Measurements from ENCODE around the gene GLG1.

Gene GLG1

DNA sequence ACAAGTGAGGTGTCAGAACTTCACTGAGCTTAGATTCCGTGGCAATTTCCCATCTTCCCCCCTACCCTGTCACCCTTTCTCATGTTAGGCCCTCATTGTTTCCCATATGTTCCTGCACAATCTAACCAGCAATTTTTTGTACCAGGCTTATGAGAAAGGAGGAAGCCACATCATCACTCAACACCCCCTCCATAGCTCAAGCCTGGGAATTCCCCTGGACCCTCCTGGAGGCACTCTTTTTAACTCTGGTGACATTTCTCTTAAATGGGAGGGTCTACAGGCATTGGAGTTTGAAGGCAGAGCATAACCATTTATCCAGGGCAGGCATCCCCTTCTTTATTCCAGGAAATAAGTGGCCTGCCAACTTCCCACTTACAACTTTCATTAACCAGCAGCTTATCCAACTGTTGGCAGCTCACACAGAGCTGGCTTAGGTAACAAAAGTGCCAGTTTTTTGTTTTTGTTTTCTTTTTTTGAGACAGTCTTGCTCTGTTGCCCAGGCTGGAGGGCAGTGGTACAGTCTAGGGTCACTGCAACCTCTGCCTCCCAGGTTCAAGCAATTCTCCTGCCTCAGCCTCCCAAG is 10.4 kb upstream of the GLG1 start:
- TF ChIP-seq, protein P1, sequence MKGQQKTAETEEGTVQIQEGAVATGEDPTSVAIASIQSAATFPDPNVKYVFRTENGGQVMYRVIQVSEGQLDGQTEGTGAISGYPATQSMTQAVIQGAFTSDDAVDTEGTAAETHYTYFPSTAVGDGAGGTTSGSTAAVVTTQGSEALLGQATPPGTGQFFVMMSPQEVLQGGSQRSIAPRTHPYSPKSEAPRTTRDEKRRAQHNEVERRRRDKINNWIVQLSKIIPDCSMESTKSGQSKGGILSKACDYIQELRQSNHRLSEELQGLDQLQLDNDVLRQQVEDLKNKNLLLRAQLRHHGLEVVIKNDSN (IDR thresholded peaks at IDR 0.05), result no peak
- TF ChIP-seq FOXM1 (IDR thresholded peaks at IDR 0.05; ENCODE audit: borderline replicate concordance, low read depth) (no peak), EGR1 (IDR thresholded peaks at IDR 0.05) (no peak), CREB1 (IDR thresholded peaks at IDR 0.05; ENCODE audit: low read depth) (no peak), EP300 (IDR thresholded peaks at IDR 0.05; ENCODE audit: borderline replicate concordance) (no peak), ZBTB7A (IDR thresholded peaks at IDR 0.05; ENCODE audit: low read depth) (no peak), YY1 (IDR thresholded peaks at IDR 0.05; ENCODE audit: low read depth) (no peak), NFIC (IDR thresholded peaks at IDR 0.05) (no peak), RAD21 (IDR thresholded peaks at IDR 0.05; ENCODE audit: low read depth) (no peak), CEBPB (IDR thresholded peaks at IDR 0.05) (no peak), TAF1 (IDR thresholded peaks at IDR 0.05; ENCODE audit: low read depth) (no peak), TEAD4 (IDR thresholded peaks at IDR 0.05) (no peak), TCF12 (IDR thresholded peaks at IDR 0.05; ENCODE audit: low read depth) (no peak)
- TF ChIP-seq, protein P2, sequence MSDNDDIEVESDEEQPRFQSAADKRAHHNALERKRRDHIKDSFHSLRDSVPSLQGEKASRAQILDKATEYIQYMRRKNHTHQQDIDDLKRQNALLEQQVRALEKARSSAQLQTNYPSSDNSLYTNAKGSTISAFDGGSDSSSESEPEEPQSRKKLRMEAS (IDR thresholded peaks at IDR 0.05), result no peak
- TF ChIP-seq, protein P3, sequence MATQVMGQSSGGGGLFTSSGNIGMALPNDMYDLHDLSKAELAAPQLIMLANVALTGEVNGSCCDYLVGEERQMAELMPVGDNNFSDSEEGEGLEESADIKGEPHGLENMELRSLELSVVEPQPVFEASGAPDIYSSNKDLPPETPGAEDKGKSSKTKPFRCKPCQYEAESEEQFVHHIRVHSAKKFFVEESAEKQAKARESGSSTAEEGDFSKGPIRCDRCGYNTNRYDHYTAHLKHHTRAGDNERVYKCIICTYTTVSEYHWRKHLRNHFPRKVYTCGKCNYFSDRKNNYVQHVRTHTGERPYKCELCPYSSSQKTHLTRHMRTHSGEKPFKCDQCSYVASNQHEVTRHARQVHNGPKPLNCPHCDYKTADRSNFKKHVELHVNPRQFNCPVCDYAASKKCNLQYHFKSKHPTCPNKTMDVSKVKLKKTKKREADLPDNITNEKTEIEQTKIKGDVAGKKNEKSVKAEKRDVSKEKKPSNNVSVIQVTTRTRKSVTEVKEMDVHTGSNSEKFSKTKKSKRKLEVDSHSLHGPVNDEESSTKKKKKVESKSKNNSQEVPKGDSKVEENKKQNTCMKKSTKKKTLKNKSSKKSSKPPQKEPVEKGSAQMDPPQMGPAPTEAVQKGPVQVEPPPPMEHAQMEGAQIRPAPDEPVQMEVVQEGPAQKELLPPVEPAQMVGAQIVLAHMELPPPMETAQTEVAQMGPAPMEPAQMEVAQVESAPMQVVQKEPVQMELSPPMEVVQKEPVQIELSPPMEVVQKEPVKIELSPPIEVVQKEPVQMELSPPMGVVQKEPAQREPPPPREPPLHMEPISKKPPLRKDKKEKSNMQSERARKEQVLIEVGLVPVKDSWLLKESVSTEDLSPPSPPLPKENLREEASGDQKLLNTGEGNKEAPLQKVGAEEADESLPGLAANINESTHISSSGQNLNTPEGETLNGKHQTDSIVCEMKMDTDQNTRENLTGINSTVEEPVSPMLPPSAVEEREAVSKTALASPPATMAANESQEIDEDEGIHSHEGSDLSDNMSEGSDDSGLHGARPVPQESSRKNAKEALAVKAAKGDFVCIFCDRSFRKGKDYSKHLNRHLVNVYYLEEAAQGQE (IDR thresholded peaks at IDR 0.05; ENCODE audit: low read depth), result no peak

DNA sequence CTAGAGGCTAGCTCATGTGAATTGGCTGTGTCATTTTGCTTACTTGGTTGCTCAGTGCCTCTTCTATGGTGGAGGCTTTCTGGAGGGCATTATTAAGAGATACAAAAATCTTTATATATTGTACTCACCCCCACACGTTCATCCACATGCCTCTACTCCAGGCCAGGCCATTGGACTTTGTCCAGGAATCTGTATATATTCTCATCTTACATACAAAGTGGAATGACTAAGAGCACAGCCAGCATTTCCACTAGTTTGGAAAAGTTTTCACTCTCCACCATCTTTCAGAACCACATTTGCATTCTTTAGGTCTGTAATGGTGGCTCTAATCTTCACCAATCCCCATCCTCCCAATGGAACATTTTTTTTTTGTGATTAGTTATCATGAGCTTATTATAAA is 4.8 kb upstream of the GLG1 start:
- TF ChIP-seq YY1 (IDR thresholded peaks at IDR 0.05; ENCODE audit: low read depth) (no peak), CEBPB (IDR thresholded peaks at IDR 0.05) (no peak), CREB1 (IDR thresholded peaks at IDR 0.05; ENCODE audit: low read depth) (no peak), EP300 (IDR thresholded peaks at IDR 0.05; ENCODE audit: borderline replicate concordance) (no peak), ZBTB7A (IDR thresholded peaks at IDR 0.05; ENCODE audit: low read depth) (no peak), FOXM1 (IDR thresholded peaks at IDR 0.05; ENCODE audit: borderline replicate concordance, low read depth) (no peak), TEAD4 (IDR thresholded peaks at IDR 0.05) (no peak), TAF1 (IDR thresholded peaks at IDR 0.05; ENCODE audit: low read depth) (no peak), TCF12 (IDR thresholded peaks at IDR 0.05; ENCODE audit: low read depth) (no peak), EGR1 (IDR thresholded peaks at IDR 0.05) (no peak), NFIC (IDR thresholded peaks at IDR 0.05) (no peak), RAD21 (IDR thresholded peaks at IDR 0.05; ENCODE audit: low read depth) (no peak)
- TF ChIP-seq, protein P1 (IDR thresholded peaks at IDR 0.05), result no peak
- TF ChIP-seq, protein P2 (IDR thresholded peaks at IDR 0.05), result no peak
- TF ChIP-seq, protein P3 (IDR thresholded peaks at IDR 0.05; ENCODE audit: low read depth), result no peak

DNA sequence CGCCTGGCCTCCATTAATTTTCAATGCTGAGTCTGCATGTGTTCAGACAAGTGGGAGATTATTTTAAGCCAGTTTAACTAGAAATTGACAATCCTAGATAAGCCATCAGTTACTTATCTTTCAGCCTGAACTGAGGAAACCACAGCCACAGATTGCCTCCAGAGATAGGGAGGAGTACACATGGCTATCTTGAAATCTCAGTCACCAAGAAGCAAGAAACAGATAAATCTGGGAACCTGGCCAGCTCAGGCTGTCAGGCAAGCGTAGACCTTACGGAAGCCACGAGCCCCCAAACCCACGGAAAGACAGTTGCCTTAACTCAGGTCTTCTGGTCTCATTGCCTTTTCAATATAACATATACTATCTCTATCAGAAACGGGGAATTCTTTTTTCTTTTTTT is 2.0 kb upstream of the GLG1 start:
- TF ChIP-seq, protein P1 (IDR thresholded peaks at IDR 0.05), result no peak
- no peak for TF ChIP-seq EP300 (IDR thresholded peaks at IDR 0.05; ENCODE audit: borderline replicate concordance)
- no peak for TF ChIP-seq RAD21 (IDR thresholded peaks at IDR 0.05; ENCODE audit: low read depth)
- no peak for TF ChIP-seq EGR1 (IDR thresholded peaks at IDR 0.05)
- TF ChIP-seq TEAD4 (IDR thresholded peaks at IDR 0.05), result no peak
- no peak for TF ChIP-seq CREB1 (IDR thresholded peaks at IDR 0.05; ENCODE audit: low read depth)
- no peak for TF ChIP-seq CEBPB (IDR thresholded peaks at IDR 0.05)
- no peak for TF ChIP-seq FOXM1 (IDR thresholded peaks at IDR 0.05; ENCODE audit: borderline replicate concordance, low read depth)
- TF ChIP-seq TAF1 (IDR thresholded peaks at IDR 0.05; ENCODE audit: low read depth), result no peak
- TF ChIP-seq, protein P2 (IDR thresholded peaks at IDR 0.05), result no peak
- no peak for TF ChIP-seq YY1 (IDR thresholded peaks at IDR 0.05; ENCODE audit: low read depth)
- TF ChIP-seq, protein P3 (IDR thresholded peaks at IDR 0.05; ENCODE audit: low read depth), result no peak
- no peak for TF ChIP-seq ZBTB7A (IDR thresholded peaks at IDR 0.05; ENCODE audit: low read depth)
- no peak for TF ChIP-seq NFIC (IDR thresholded peaks at IDR 0.05)
- TF ChIP-seq TCF12 (IDR thresholded peaks at IDR 0.05; ENCODE audit: low read depth), result no peak
